RWPE2 (cell line): ENCODE measurements around the gene PSD2.

ENCODE experiments used
- ATAC-seq: fragments of 200-7000 bp; cut with Tn5 transposase; 3 replicates; pipeline ENCODE4 v1.9.1; 2021; ENCODE audit warnings: low read depth
- DNase-seq: peaks from one replicate; pipeline ENCODE4 v3.0.0-alpha.2; 2020; ENCODE audit warnings: low spot score
- H3K27ac ChIP-seq: fragments of 450-650 bp; 2 replicates; pipeline ENCODE4 v1.5.1; 2017; ENCODE audit warnings: mild to moderate bottlenecking; ENCODE audit not compliant: poor library complexity, severe bottlenecking
- H3K27me3 ChIP-seq: fragments of 250-450 bp; sonication (Bioruptor Pico); 2 replicates; pipeline ENCODE4 v1.5.1; 2021; ENCODE audit warnings: mild to moderate bottlenecking, moderate library complexity; ENCODE audit not compliant: insufficient read depth, poor library complexity, severe bottlenecking
- H3K36me3 ChIP-seq: fragments of 250-450 bp; sonication (Bioruptor Pico); 2 replicates; pipeline ENCODE4 v1.5.1; 2020; ENCODE audit warnings: low read depth, mild to moderate bottlenecking, moderate library complexity
- H3K4me1 ChIP-seq: fragments of 250-450 bp; sonication (Bioruptor Pico); 2 replicates; pipeline ENCODE4 v1.5.1; 2021; ENCODE audit warnings: mild to moderate bottlenecking, moderate library complexity; ENCODE audit not compliant: insufficient read depth, poor library complexity, severe bottlenecking
- H3K4me3 ChIP-seq: fragments of 250-450 bp; sonication (Bioruptor Pico); 2 replicates; pipeline ENCODE4 v1.5.1; 2021; ENCODE audit warnings: mild to moderate bottlenecking, moderate library complexity; ENCODE audit not compliant: severe bottlenecking
- H3K9me3 ChIP-seq: fragments of 250-450 bp; sonication (Bioruptor Pico); 2 replicates; pipeline ENCODE4 v1.5.1; 2021; ENCODE audit warnings: mild to moderate bottlenecking, moderate library complexity; ENCODE audit not compliant: severe bottlenecking
- TF ChIP-seq, protein P1 (sequence below): fragments of 450-650 bp; IDR thresholded peaks from one replicate; pipeline ENCODE4 v1.5.1; 2017; ENCODE audit warnings: mild to moderate bottlenecking, moderate library complexity; ENCODE audit not compliant: poor library complexity, severe bottlenecking

The PSD2 gene

DNA sequence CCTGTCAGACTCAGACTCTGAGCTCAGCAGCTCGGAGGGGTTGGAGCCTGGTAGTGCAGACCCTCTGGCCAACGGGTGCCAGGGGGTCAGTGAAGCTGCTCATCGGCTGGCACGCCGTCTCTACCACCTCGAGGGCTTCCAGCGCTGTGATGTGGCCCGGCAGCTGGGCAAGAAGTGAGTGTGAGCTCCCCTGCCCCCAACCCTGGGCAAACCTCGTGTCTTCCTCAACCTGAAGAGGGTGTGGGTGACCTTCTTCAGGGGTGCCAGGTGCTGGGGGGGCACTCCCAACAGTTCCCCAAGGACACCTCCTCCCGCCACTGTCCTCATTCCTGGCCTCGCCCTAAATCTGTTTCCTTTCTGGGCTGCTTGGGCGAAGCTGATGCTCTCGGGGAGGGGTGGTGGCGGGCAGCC lies 18.6 kb downstream of the PSD2 start:
- no peak for ATAC-seq
- DNase-seq = peak; percentile 59
- peaks cover 3% of the 10 kb centered on the region for H3K27me3 ChIP-seq
- TF ChIP-seq, protein P1, sequence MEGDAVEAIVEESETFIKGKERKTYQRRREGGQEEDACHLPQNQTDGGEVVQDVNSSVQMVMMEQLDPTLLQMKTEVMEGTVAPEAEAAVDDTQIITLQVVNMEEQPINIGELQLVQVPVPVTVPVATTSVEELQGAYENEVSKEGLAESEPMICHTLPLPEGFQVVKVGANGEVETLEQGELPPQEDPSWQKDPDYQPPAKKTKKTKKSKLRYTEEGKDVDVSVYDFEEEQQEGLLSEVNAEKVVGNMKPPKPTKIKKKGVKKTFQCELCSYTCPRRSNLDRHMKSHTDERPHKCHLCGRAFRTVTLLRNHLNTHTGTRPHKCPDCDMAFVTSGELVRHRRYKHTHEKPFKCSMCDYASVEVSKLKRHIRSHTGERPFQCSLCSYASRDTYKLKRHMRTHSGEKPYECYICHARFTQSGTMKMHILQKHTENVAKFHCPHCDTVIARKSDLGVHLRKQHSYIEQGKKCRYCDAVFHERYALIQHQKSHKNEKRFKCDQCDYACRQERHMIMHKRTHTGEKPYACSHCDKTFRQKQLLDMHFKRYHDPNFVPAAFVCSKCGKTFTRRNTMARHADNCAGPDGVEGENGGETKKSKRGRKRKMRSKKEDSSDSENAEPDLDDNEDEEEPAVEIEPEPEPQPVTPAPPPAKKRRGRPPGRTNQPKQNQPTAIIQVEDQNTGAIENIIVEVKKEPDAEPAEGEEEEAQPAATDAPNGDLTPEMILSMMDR = no peak
- no peaks in the 10 kb centered on the region for H3K4me1 ChIP-seq
- no peak overlapping the region for H3K4me3 ChIP-seq
- no peaks in the 10 kb centered on the region for H3K36me3 ChIP-seq
- peaks cover 4% of the 10 kb centered on the region for H3K9me3 ChIP-seq
- no peak overlapping the region for H3K27ac ChIP-seq

DNA sequence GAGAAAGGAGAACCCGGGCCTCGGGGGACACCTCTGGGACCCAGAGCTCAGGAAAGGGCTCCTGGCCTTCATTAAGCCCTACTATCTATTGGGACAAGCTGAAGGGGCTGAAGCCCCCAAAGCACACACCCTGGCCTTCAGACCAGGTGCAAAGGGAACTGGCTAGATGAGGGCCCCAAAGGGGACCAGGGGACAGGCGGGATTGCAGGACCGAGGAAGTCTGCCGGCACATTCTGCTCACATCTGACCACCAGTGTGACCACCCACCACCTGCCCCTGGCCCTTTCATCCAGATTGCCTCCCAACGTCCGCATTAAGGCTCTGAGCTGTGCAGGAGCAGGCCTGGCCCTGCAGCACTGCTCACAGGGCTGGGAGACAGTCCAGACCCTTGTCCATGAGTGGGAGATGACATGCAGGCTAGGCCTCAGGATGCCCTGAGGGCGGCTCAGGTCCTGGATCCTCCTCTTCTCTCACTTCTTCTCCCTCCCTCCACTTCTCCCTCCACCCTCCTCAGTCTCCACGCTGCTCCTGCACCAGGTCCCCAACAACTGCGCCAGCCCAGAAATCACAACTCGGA lies 19.2 kb downstream of the PSD2 start:
- no peaks in the 10 kb centered on the region for H3K36me3 ChIP-seq
- peaks cover 4% of the 10 kb centered on the region for H3K9me3 ChIP-seq
- no peaks in the 10 kb centered on the region for H3K4me1 ChIP-seq
- peak; percentile 44 for DNase-seq
- H3K27me3 ChIP-seq = peaks cover 8% of the 10 kb centered on the region
- no peak overlapping the region for H3K4me3 ChIP-seq
- no peak overlapping the region for H3K27ac ChIP-seq
- TF ChIP-seq, protein P1 = no peak
- no peak for ATAC-seq

DNA sequence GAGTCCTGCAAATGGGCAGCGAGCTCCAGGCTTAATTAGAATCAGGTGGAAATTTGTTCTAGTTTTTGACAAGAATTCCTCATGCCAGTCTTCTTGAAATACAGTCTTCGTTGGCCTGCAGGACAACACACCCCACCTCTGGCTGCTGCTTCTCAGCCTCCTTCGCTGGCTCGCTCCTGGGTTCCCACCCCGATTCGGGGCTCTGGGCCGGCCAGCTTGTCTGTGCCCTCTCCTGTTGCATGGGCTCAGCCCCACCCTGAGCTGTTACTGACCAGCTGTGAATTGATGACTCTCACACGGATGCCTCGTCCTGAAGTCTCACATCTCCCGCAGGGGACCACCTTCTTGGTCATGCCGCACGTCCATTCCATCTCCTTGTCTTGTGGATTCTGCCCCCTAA lies 21.0 kb downstream of the PSD2 start:
- TF ChIP-seq, protein P1 = no peak
- Histone ChIP-seq H3K27ac (no peak overlapping the region), H3K36me3 (no peaks in the 10 kb centered on the region), H3K9me3 (peaks cover 4% of the 10 kb centered on the region), H3K4me1 (no peaks in the 10 kb centered on the region), H3K27me3 (peaks cover 8% of the 10 kb centered on the region), H3K4me3 (no peak overlapping the region)
- no peak for ATAC-seq
- peak; percentile 51 for DNase-seq

DNA sequence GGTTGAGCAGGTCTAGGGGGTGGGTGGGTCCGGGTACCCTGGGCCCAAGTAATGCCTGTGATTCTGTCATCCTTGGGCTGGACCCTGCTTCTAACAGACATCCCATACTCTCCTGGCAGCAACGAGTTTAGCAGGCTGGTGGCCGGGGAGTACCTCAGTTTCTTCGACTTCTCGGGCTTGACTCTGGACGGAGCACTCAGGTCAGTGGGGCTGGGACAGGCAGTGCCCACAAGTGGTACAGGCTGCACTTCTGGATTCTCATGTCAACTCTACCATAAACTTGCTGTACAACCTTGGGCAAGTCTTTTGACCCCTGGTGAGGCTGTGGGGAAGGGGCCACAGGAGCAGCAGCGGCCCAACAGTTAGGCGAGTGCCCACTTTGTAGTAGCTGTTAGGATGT lies 21.8 kb downstream of the PSD2 start:
- ATAC-seq (no peak), DNase-seq (peak; percentile 37)
- H3K36me3 ChIP-seq = no peaks in the 10 kb centered on the region
- H3K27ac ChIP-seq = no peak overlapping the region
- H3K27me3 ChIP-seq = peaks cover 8% of the 10 kb centered on the region
- H3K4me1 ChIP-seq = no peaks in the 10 kb centered on the region
- TF ChIP-seq, protein P1 = no peak
- H3K4me3 ChIP-seq = no peak overlapping the region
- H3K9me3 ChIP-seq = peaks cover 4% of the 10 kb centered on the region

DNA sequence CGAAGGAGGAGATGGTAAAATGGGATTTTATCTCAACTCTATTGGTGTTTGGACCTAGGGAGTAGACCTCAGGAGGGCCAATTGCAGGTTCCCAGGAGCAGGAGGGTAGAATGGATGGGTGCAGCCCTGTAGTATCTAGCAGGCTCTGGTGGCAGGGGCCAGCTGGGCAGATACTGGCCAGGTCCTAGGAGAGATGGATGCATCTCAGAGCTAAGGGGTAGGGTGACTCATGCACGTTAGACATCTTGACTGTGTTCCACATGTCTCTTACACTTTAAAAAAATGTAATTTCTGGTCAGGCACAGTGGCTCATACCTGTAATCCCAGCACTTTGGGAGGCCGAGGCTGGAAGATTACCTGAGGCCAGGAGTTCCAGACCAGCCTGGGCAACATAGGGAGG lies 22.4 kb downstream of the PSD2 start:
- no peaks in the 10 kb centered on the region for H3K36me3 ChIP-seq
- no peaks in the 10 kb centered on the region for H3K4me1 ChIP-seq
- no peak overlapping the region for H3K27ac ChIP-seq
- no peak overlapping the region for H3K4me3 ChIP-seq
- no peak for ATAC-seq
- H3K9me3 ChIP-seq = peaks cover 4% of the 10 kb centered on the region
- H3K27me3 ChIP-seq = peaks cover 8% of the 10 kb centered on the region
- TF ChIP-seq, protein P1 = no peak
- DNase-seq = peak; percentile 41
